Measurements from ENCODE around the gene PFDN4. TPM values are rescaled to one million over a fixed set of nuclear protein-coding genes. Genes with fewer than 3 reads are reported as not detected.

PFDN4 gene
- total and polyA plus RNA-seq, 2 of the 13 experiments (the other 11 are each of a cell fraction or from before 2014, with no cell fraction given): 59.8 to 227 TPM

DNA sequence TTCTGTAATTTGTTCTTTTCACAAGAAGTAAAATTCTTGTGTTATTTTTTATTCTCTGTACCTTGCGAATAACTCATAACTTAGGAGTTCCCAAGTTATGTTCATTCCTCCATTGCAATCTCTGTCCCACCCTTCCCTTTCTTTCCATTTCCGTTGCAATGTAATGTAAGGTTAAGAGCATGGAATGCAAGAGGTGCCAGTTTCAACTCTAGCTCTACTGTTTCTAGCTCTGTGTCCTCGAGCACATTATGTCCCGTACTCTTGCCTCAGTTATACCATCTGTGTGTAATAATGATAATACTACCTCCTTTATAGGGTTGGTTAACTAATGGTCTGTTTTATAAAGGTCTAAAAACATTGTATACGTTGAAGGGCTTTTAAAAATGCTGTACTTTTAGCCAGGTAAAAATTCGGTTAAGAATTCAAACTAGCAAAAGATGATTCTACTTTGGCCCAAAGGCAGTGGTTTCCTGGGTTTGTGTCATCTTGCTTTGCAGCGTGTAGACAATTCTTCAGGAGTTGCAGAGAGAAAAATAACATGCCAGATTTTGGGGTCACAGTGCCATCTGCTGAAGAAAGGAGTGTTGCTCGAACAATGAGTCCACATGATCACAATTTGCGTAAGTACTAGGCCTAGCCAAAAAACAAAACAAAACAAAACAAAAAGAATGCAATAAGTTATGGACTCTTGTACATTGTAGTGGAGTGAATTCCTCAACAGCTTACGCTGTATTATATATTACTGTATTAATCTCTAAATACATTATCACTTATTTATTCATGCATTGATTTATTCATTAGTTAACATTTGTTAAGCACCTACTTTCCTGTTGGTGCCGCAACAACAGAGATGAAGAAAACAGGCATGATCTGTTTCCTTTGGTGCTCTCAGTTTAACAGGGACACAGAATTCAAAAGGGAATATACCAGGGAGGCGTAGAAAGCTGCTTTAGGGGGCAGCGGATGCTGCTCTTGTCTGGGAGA, 10.0 kb upstream of the PFDN4 start (continued):
- no peak for TF ChIP-seq ZNF296 (CRISPR knock-in tag; conservative IDR thresholded peaks at IDR 0.05)
- no peak for TF ChIP-seq HCFC1 (IDR thresholded peaks at IDR 0.05; ENCODE audit: low read depth, low read length)
- TF ChIP-seq ZNF441 (CRISPR knock-in tag; IDR thresholded peaks at IDR 0.05; ENCODE audit: borderline replicate concordance): no peak
- no peak for TF ChIP-seq RBM22 (optimal IDR thresholded peaks at IDR 0.05; ENCODE audit: low read length)
- TF ChIP-seq, protein P1, sequence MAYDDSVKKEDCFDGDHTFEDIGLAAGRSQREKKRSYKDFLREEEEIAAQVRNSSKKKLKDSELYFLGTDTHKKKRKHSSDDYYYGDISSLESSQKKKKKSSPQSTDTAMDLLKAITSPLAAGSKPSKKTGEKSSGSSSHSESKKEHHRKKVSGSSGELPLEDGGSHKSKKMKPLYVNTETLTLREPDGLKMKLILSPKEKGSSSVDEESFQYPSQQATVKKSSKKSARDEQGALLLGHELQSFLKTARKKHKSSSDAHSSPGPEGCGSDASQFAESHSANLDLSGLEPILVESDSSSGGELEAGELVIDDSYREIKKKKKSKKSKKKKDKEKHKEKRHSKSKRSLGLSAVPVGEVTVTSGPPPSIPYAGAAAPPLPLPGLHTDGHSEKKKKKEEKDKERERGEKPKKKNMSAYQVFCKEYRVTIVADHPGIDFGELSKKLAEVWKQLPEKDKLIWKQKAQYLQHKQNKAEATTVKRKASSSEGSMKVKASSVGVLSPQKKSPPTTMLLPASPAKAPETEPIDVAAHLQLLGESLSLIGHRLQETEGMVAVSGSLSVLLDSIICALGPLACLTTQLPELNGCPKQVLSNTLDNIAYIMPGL (CRISPR knock-in tag; IDR thresholded peaks at IDR 0.05; ENCODE audit: borderline replicate concordance in 1 of 2, low read depth in 1 of 2): no peak
- no peak for TF ChIP-seq ZNF792 (CRISPR knock-in tag; IDR thresholded peaks at IDR 0.05)
- no peak for TF ChIP-seq ZNF33B (CRISPR knock-in tag; IDR thresholded peaks at IDR 0.05)
- no peak for TF ChIP-seq YY1 (IDR thresholded peaks at IDR 0.05; ENCODE audit: insufficient read depth, insufficient replicate concordance, low read depth, low read length)
- no peak for TF ChIP-seq RFX5 (IDR thresholded peaks at IDR 0.05; ENCODE audit: low read depth, low read length)
- TF ChIP-seq, protein P2, sequence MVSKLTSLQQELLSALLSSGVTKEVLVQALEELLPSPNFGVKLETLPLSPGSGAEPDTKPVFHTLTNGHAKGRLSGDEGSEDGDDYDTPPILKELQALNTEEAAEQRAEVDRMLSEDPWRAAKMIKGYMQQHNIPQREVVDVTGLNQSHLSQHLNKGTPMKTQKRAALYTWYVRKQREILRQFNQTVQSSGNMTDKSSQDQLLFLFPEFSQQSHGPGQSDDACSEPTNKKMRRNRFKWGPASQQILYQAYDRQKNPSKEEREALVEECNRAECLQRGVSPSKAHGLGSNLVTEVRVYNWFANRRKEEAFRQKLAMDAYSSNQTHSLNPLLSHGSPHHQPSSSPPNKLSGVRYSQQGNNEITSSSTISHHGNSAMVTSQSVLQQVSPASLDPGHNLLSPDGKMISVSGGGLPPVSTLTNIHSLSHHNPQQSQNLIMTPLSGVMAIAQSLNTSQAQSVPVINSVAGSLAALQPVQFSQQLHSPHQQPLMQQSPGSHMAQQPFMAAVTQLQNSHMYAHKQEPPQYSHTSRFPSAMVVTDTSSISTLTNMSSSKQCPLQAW (CRISPR knock-in tag; IDR thresholded peaks at IDR 0.05): no peak
- TF ChIP-seq RARG (CRISPR knock-in tag; IDR thresholded peaks at IDR 0.05; ENCODE audit: low read depth): no peak
- TF ChIP-seq, protein P3, sequence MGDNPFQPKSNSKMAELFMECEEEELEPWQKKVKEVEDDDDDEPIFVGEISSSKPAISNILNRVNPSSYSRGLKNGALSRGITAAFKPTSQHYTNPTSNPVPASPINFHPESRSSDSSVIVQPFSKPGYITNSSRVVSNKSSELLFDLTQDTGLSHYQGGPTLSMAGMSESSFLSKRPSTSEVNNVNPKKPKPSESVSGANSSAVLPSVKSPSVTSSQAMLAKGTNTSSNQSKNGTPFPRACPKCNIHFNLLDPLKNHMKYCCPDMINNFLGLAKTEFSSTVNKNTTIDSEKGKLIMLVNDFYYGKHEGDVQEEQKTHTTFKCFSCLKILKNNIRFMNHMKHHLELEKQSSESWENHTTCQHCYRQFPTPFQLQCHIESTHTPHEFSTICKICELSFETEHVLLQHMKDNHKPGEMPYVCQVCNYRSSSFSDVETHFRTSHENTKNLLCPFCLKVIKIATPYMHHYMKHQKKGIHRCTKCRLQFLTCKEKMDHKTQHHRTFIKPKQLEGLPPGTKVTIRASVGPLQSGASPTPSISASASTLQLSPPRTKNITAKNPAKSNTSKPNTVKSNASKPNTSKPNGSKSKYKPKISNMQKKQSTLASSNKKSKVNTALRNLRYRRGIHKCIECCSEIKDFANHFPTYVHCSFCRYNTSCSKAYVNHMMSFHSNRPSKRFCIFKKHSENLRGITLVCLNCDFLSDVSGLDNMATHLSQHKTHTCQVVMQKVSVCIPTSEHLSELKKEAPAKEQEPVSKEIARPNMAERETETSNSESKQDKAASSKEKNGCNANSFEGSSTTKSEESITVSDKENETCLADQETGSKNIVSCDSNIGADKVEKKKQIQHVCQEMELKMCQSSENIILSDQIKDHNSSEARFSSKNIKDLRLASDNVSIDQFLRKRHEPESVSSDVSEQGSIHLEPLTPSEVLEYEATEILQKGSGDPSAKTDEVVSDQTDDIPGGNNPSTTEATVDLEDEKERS (CRISPR knock-in tag; IDR thresholded peaks at IDR 0.05): no peak
- no peak for TF ChIP-seq MED13 (CRISPR knock-in tag; IDR thresholded peaks at IDR 0.05)
- TF ChIP-seq ZNF562 (CRISPR knock-in tag; IDR thresholded peaks at IDR 0.05; ENCODE audit: borderline replicate concordance): no peak
- no peak for TF ChIP-seq TOE1 (CRISPR knock-in tag; IDR thresholded peaks at IDR 0.05)
- peak; percentile 44; the same call in 1 of the 2 replicates for TF ChIP-seq FOXO1 (CRISPR knock-in tag; IDR thresholded peaks at IDR 0.05)
- TF ChIP-seq FOXA3 (CRISPR knock-in tag; IDR thresholded peaks at IDR 0.05): peak; percentile 67
- TF ChIP-seq GATA4 (IDR thresholded peaks at IDR 0.05; ENCODE audit: borderline replicate concordance, low read depth): no peak
- no peak for TF ChIP-seq ZNF468 (CRISPR knock-in tag; IDR thresholded peaks at IDR 0.05)
- no peak for TF ChIP-seq ADNP (CRISPR knock-in tag; IDR thresholded peaks at IDR 0.05)
- TF ChIP-seq ZNF235 (CRISPR knock-in tag; IDR thresholded peaks at IDR 0.05; ENCODE audit: borderline replicate concordance): no peak
